HL-60 (cell line): Measurements from ENCODE around the gene POU2F3.

Experiments used
- DNase-seq, 2 experiments: peaks; one replicate each; pipeline ENCODE4 v3.0.0-alpha.2; 2010 to 2020; ENCODE audit warnings: low read depth in 1 of 2, low spot score in 1 of 2
- H3K27ac ChIP-seq: fragments of 250-450 bp; sonication (Bioruptor Pico); replicated peaks from 2 replicates; pipeline ENCODE4 v1.5.1; 2020; ENCODE audit warnings: mild to moderate bottlenecking, moderate library complexity
- H3K27me3 ChIP-seq: fragments of 250-450 bp; sonication (Bioruptor Pico); 2 replicates; pipeline ENCODE4 v1.5.1; 2021; ENCODE audit warnings: mild to moderate bottlenecking, moderate library complexity; ENCODE audit not compliant: insufficient read depth, poor library complexity, severe bottlenecking
- H3K4me3 ChIP-seq: replicated peaks from 2 replicates; pipeline ENCODE4 v1.5.1; 2011; ENCODE audit warnings: mild to moderate bottlenecking, control low read depth, low read length; ENCODE audit not compliant: insufficient read depth
- CTCF ChIP-seq: IDR thresholded peaks from one replicate; pipeline ENCODE4 v1.5.1; 2011; ENCODE audit warnings: low read length, control low read depth, inconsistent platforms; ENCODE audit not compliant: insufficient read depth
- GABPA ChIP-seq: IDR thresholded peaks from 2 replicates; pipeline ENCODE4 v1.6.1; 2012; ENCODE audit warnings: low read depth
- POLR2AphosphoS5 ChIP-seq: IDR thresholded peaks from 2 replicates; pipeline ENCODE4 v1.6.1; 2012; ENCODE audit warnings: low read depth
- SPI1 ChIP-seq: IDR thresholded peaks from 2 replicates; pipeline ENCODE4 v1.6.1; 2012; ENCODE audit warnings: low read depth, mild to moderate bottlenecking, borderline replicate concordance
- TF ChIP-seq, protein P1 (sequence below): IDR thresholded peaks from 2 replicates; pipeline ENCODE4 v1.6.1; 2012; ENCODE audit warnings: low read depth; ENCODE audit not compliant: insufficient replicate concordance

The POU2F3 gene

DNA sequence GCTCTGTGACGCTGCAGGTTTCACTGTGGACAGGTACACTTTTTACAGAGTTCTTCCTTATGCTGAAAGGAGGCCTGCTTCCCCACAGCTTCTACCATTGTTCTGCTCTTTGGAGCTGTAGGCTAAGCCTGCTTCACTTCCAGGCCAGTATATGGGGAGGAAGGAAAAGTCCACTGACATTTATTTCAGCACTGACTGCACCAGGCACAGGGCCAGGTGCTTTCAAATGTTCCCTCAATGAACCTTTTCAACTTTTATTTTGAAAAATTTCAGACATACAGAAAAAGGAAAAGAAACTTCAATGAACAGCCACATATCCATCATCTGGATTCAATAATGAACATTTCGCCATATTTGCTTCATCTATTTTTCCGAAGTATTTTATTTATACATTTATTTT, 22.0 kb downstream of the POU2F3 start:
- TF ChIP-seq SPI1 (no peak), POLR2AphosphoS5 (no peak), GABPA (no peak), CTCF (no peak)
- TF ChIP-seq, protein P1, sequence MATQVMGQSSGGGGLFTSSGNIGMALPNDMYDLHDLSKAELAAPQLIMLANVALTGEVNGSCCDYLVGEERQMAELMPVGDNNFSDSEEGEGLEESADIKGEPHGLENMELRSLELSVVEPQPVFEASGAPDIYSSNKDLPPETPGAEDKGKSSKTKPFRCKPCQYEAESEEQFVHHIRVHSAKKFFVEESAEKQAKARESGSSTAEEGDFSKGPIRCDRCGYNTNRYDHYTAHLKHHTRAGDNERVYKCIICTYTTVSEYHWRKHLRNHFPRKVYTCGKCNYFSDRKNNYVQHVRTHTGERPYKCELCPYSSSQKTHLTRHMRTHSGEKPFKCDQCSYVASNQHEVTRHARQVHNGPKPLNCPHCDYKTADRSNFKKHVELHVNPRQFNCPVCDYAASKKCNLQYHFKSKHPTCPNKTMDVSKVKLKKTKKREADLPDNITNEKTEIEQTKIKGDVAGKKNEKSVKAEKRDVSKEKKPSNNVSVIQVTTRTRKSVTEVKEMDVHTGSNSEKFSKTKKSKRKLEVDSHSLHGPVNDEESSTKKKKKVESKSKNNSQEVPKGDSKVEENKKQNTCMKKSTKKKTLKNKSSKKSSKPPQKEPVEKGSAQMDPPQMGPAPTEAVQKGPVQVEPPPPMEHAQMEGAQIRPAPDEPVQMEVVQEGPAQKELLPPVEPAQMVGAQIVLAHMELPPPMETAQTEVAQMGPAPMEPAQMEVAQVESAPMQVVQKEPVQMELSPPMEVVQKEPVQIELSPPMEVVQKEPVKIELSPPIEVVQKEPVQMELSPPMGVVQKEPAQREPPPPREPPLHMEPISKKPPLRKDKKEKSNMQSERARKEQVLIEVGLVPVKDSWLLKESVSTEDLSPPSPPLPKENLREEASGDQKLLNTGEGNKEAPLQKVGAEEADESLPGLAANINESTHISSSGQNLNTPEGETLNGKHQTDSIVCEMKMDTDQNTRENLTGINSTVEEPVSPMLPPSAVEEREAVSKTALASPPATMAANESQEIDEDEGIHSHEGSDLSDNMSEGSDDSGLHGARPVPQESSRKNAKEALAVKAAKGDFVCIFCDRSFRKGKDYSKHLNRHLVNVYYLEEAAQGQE, result no peak
- Histone ChIP-seq H3K27me3 (peaks cover 6% of the 10 kb centered on the region), H3K4me3 (no peak overlapping the region), H3K27ac (no peak overlapping the region)
- DNase-seq, result no peak

DNA sequence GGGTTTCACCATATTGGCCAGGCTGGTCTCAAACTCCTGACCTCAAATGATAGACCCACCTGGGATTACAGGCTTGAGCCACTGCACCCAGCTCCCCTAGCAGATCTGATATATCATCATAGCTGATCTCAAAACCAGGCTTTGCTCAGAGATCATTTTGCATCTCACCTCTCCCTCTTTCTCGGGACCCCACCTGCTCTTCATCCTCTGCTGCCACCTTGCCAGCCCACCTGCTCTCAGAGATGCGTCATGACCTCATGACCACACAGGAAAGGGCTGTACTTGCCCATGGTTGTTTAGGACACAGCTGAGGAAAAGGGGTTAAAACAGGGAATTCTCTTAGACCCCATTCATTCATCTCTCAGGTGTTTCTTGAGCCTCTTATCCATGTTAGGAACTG, 27.4 kb downstream of the POU2F3 start:
- TF ChIP-seq, protein P1, result no peak
- TF ChIP-seq SPI1 (no peak), GABPA (no peak), CTCF (no peak), POLR2AphosphoS5 (no peak)
- H3K27ac ChIP-seq, result no peak overlapping the region
- DNase-seq, result no peak
- peaks cover 17% of the 10 kb centered on the region for H3K27me3 ChIP-seq
- no peak overlapping the region for H3K4me3 ChIP-seq

GRCh38 chr11:120268686-120269085, 28.7 kb downstream of the POU2F3 start:
- no peak overlapping the region for H3K27ac ChIP-seq
- no peak overlapping the region for H3K4me3 ChIP-seq
- peaks cover 15% of the 10 kb centered on the region for H3K27me3 ChIP-seq
- TF ChIP-seq, protein P1, result no peak
- no peak for TF ChIP-seq POLR2AphosphoS5
- no peak for TF ChIP-seq SPI1
- no peak for TF ChIP-seq GABPA
- TF ChIP-seq CTCF, result no peak
- DNase-seq, result no peak
